ENCODE results near the gene LACTBL1. TPM values are rescaled to one million over a fixed set of nuclear protein-coding genes. Genes with fewer than 3 reads are reported as not detected.
"Not testable (repeated sequence)": the region's sequence is repeated elsewhere in the genome, so short reads cannot be mapped to it uniquely, and the experiment has no call there.

The LACTBL1 gene
- not detected in 2 replicates for total RNA-seq (2014; rRNA removed; shearing (Covaris generic))

- DNase-seq (ENCODE audit: low read depth), result no peak
These were observed at the start of gene LACTBL1 for GRCh38 chr1:22972760-22973159. LACTBL1 (minus strand) TSS chr1:22972866; CDS start chr1:22972316, 550 bp downstream.

- no peak for DNase-seq (ENCODE audit: low read depth)
These were observed 49.2 kb upstream of the LACTBL1 start for GRCh38 chr1:23021834-23022233.

- DNase-seq (ENCODE audit: low read depth), result peak; percentile 13
These were observed 48.2 kb upstream of the LACTBL1 start for GRCh38 chr1:23020706-23021405.

GRCh38 chr1:23019863-23020625 lies 47.4 kb upstream of the LACTBL1 start:
- DNase-seq (ENCODE audit: low read depth), result peak; percentile 42

GRCh38 chr1:23019094-23019862 lies 46.6 kb upstream of the LACTBL1 start, which contains the start of gene KDM1A:
KDM1A (plus strand) TSS chr1:23019468; CDS start chr1:23019597, 129 bp downstream.
- peak; percentile 98 for DNase-seq (ENCODE audit: low read depth)

GRCh38 chr1:23018661-23019093 lies 46.0 kb upstream of the LACTBL1 start:
- DNase-seq (ENCODE audit: low read depth), result no peak

GRCh38 chr1:23013657-23014056 lies 41.0 kb upstream of the LACTBL1 start:
- DNase-seq (ENCODE audit: low read depth), result no peak

GRCh38 chr1:23010025-23010424 lies 37.4 kb upstream of the LACTBL1 start:
- not testable (repeated sequence) for DNase-seq (ENCODE audit: low read depth)

GRCh38 chr1:23008901-23009300 lies 36.2 kb upstream of the LACTBL1 start:
- no peak for DNase-seq (ENCODE audit: low read depth)

- no peak for DNase-seq (ENCODE audit: low read depth)
These were observed 34.4 kb upstream of the LACTBL1 start for GRCh38 chr1:23007106-23007505.

- DNase-seq (ENCODE audit: low read depth), result not testable (repeated sequence)
These were observed 32.1 kb upstream of the LACTBL1 start for GRCh38 chr1:23004769-23005168.

- peak; percentile 18 for DNase-seq (ENCODE audit: low read depth)
These were observed 31.4 kb upstream of the LACTBL1 start for GRCh38 chr1:23004112-23004511.

- DNase-seq (ENCODE audit: low read depth), result peak; percentile 37
These were observed 29.6 kb upstream of the LACTBL1 start for GRCh38 chr1:23002218-23002617.

GRCh38 chr1:23000133-23000532 lies 27.5 kb upstream of the LACTBL1 start:
- not testable (repeated sequence) for DNase-seq (ENCODE audit: low read depth)

GRCh38 chr1:22997528-22997927 lies 24.9 kb upstream of the LACTBL1 start:
- DNase-seq (ENCODE audit: low read depth), result not testable (repeated sequence)

- DNase-seq (ENCODE audit: low read depth), result no peak
These were observed 23.1 kb upstream of the LACTBL1 start for GRCh38 chr1:22995774-22996173.

GRCh38 chr1:22993220-22993795 lies 20.6 kb upstream of the LACTBL1 start:
- DNase-seq (ENCODE audit: low read depth), result not testable (repeated sequence)

- not testable (repeated sequence) for DNase-seq (ENCODE audit: low read depth)
These were observed 19.7 kb upstream of the LACTBL1 start for GRCh38 chr1:22992384-22992783.

GRCh38 chr1:22983944-22984343 lies 11.3 kb upstream of the LACTBL1 start:
- DNase-seq (ENCODE audit: low read depth), result no peak

GRCh38 chr1:22980471-22980790 lies 7.8 kb upstream of the LACTBL1 start:
- not testable (repeated sequence) for DNase-seq (ENCODE audit: low read depth)

- peak; percentile 75 for DNase-seq (ENCODE audit: low read depth)
These were observed 5.6 kb upstream of the LACTBL1 start for GRCh38 chr1:22978299-22978698.

Measured in RPMI7951 (cell line).